Liver (tissue), 9 donors: Measurements from ENCODE around the gene KRT33B. TPM values are rescaled to one million over a fixed set of nuclear protein-coding genes. Genes with fewer than 3 reads are reported as not detected.

ENCODE experiments used
- DNase-seq: peaks from one replicate; pipeline ENCODE4 v3.0.0-alpha.2; 2017; ENCODE audit warnings: low spot score
- H3K27ac ChIP-seq, 2 donors: one replicate each; pipeline ENCODE4 v1.7.0; 2013; ENCODE audit warnings: inconsistent platforms in 2 of 2, low read length in 2 of 2, control low read depth in 1 of 2, low read depth in 1 of 2, mild to moderate bottlenecking in 1 of 2
- H3K27me3 ChIP-seq, 4 donors: one replicate each; pipeline versions ENCODE4 v1.6.1 to v1.7.0; 2013; ENCODE audit warnings: low read length in 3 of 4, inconsistent platforms in 1 of 4, mild to moderate bottlenecking in 1 of 4, moderate library complexity in 1 of 4; ENCODE audit not compliant: control insufficient read depth in 4 of 4, insufficient read depth in 4 of 4
- H3K36me3 ChIP-seq, 4 donors: one replicate each; pipeline versions ENCODE4 v1.6.1 to v1.7.0; 2013; ENCODE audit warnings: low read length in 3 of 4, mild to moderate bottlenecking in 3 of 4, low read depth in 1 of 4, moderate library complexity in 1 of 4; ENCODE audit not compliant: control insufficient read depth in 4 of 4, insufficient read depth in 3 of 4
- H3K4me1 ChIP-seq, 4 donors: one replicate each; pipeline versions ENCODE4 v1.6.1 to v1.7.0; 2013; ENCODE audit warnings: low read length in 3 of 4, mild to moderate bottlenecking in 3 of 4, moderate library complexity in 1 of 4; ENCODE audit not compliant: control insufficient read depth in 4 of 4, insufficient read depth in 4 of 4
- H3K4me3 ChIP-seq, 3 donors: one replicate each; pipeline versions ENCODE4 v1.6.1 to v1.7.0; 2013; ENCODE audit warnings: low read length in 3 of 3, control low read depth in 1 of 3, low read depth in 1 of 3, mild to moderate bottlenecking in 1 of 3
- H3K9ac ChIP-seq, 2 donors: one replicate each; pipeline ENCODE4 v1.7.0; 2013; ENCODE audit warnings: low read length in 2 of 2, mild to moderate bottlenecking in 2 of 2, moderate library complexity in 2 of 2, control low read depth in 1 of 2, low read depth in 1 of 2
- H3K9me3 ChIP-seq, 4 donors: one replicate each; pipeline versions ENCODE4 v1.6.1 to v1.7.0; 2013; ENCODE audit warnings: low read length in 3 of 4; ENCODE audit not compliant: control insufficient read depth in 4 of 4
- EGR1 ChIP-seq, 2 donors: IDR thresholded peaks; 2 replicates each; pipeline ENCODE4 v1.6.1; 2016 to 2018; ENCODE audit warnings: antibody characterized with exemption in 2 of 2, low read depth in 2 of 2
- FOXA1 ChIP-seq: IDR thresholded peaks from 2 replicates; pipeline ENCODE4 v1.6.1; 2016; ENCODE audit warnings: antibody characterized with exemption
- FOXA2 ChIP-seq: IDR thresholded peaks from 2 replicates; pipeline ENCODE4 v1.6.1; 2016; ENCODE audit warnings: antibody characterized with exemption
- GABPA ChIP-seq, 2 donors: IDR thresholded peaks in 1 of 2; conservative IDR thresholded peaks in 1 of 2; 2 replicates each; pipeline ENCODE4 v1.6.1; 2016; ENCODE audit warnings: antibody characterized with exemption in 2 of 2, mild to moderate bottlenecking in 1 of 2, moderate library complexity in 1 of 2
- HNF4A ChIP-seq, 2 donors: conservative IDR thresholded peaks; 2 replicates each; pipeline ENCODE4 v1.6.1; 2016; ENCODE audit warnings: antibody characterized with exemption in 2 of 2, mild to moderate bottlenecking in 2 of 2
- HNF4G ChIP-seq: IDR thresholded peaks from 2 replicates; pipeline ENCODE4 v1.6.1; 2016; ENCODE audit warnings: antibody characterized with exemption
- JUND ChIP-seq, 2 donors: IDR thresholded peaks; 2 replicates each; pipeline ENCODE4 v1.6.1; 2016; ENCODE audit warnings: antibody characterized with exemption in 2 of 2
- NR2F2 ChIP-seq: IDR thresholded peaks from 2 replicates; pipeline ENCODE4 v1.6.1; 2016; ENCODE audit warnings: antibody characterized with exemption
- RAD21 ChIP-seq, 2 donors: IDR thresholded peaks; 2 replicates each; pipeline ENCODE4 v1.6.1; 2016; ENCODE audit warnings: antibody characterized with exemption in 2 of 2, mild to moderate bottlenecking in 2 of 2
- RXRA ChIP-seq, 2 donors: IDR thresholded peaks; 2 replicates each; pipeline ENCODE4 v1.6.1; 2017 to 2018; ENCODE audit warnings: antibody characterized with exemption in 2 of 2, mild to moderate bottlenecking in 1 of 2
- SP1 ChIP-seq: IDR thresholded peaks from 2 replicates; pipeline ENCODE4 v1.6.1; 2018; ENCODE audit warnings: antibody characterized with exemption, mild to moderate bottlenecking
- TAF1 ChIP-seq: conservative IDR thresholded peaks from 2 replicates; pipeline ENCODE4 v1.6.1; 2016; ENCODE audit warnings: antibody characterized with exemption, mild to moderate bottlenecking
- YY1 ChIP-seq: IDR thresholded peaks from 2 replicates; pipeline ENCODE4 v1.6.1; 2016; ENCODE audit warnings: antibody characterized with exemption, mild to moderate bottlenecking
- WGBS: extraction: QIAGEN DNeasy Blood & Tissue Kit; methylation state at CpG from one replicate; pipeline ENCODE4 v1.1.7; 2013; 5-methylcytosine and 5-hydroxymethylcytosine counted together
- polyA plus RNA-seq, 2 donors: library from polyadenylated mRNA; stranded (reverse) in 1 of 2; unstranded in 1 of 2; fragments of 200-250 nt in 1 of 2; fragments of >200 nt in 1 of 2; fragmentation: Nextera tagmentation in 1 of 2; extraction: Ambion mirVana in 1 of 2; gene quantifications; one replicate each; pipeline versions ENCODE4 v1.2.1 to v1.2.3, GENCODE V29; 2013 to 2015
- total RNA-seq, 2 donors: library from RNA; depleted of rRNA; stranded (reverse); fragments of >200 nt; gene quantifications; one replicate each; pipeline ENCODE4 v1.2.3, GENCODE V29; 2014
- TF ChIP-seq, protein P1 (sequence below): fragments of 150-350 bp; IDR thresholded peaks from 2 replicates; pipeline ENCODE4 v1.5.1; 2017; ENCODE audit warnings: improper control_type of control experiment, low read depth, low read length; ENCODE audit not compliant: missing input control
- TF ChIP-seq, protein P2 (sequence below): IDR thresholded peaks from 2 replicates; pipeline ENCODE4 v1.6.1; 2016; ENCODE audit warnings: antibody characterized with exemption
- TF ChIP-seq, protein P3 (sequence below): IDR thresholded peaks from 2 replicates; pipeline ENCODE4 v1.6.1; 2016; ENCODE audit warnings: antibody characterized with exemption, mild to moderate bottlenecking
- TF ChIP-seq, protein P4 (sequence below): IDR thresholded peaks from 2 replicates; pipeline ENCODE4 v1.6.1; 2016; ENCODE audit warnings: antibody characterized with exemption
- TF ChIP-seq, protein P5 (sequence below): IDR thresholded peaks from 2 replicates; pipeline ENCODE4 v1.6.1; 2016; ENCODE audit warnings: antibody characterized with exemption
- donor health status: healthy.
- donor health status: healthy.
- donor health status: healthy.
- donor health status: healthy.
- donor health status: healthy.

The KRT33B gene
- total and polyA plus RNA-seq, 4 donors, result not detected

DNA sequence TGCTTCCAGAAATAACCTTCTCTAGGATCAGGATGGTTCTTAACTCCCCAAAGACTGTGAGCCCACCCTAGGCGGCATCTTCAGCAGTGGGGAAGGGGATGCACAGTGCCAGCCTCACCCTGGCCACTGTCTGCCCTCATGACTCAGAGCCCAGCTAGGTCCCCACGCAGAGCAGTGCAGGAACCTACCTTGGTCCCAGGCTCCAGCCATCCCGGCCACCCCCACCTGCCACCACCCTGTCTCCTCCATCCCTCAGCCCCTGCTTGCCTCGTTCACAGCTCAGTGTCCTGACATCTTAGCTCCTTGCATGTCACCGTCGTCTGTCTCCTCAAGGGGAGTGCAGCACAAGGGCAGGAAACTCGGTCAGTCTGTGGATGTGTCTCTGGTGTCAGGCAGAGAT is 38.0 kb downstream of the KRT33B start:
- no peak for DNase-seq
- Histone ChIP-seq H3K4me1 (no peaks in the 10 kb centered on the region), H3K9me3 (no peaks in the 10 kb centered on the region), H3K9ac (no peak overlapping the region), H3K27me3 (no peaks in the 10 kb centered on the region), H3K36me3 (no peaks in the 10 kb centered on the region), H3K4me3 (no peak overlapping the region), H3K27ac (no peak overlapping the region)
- TF ChIP-seq JUND (IDR thresholded peaks at IDR 0.05) (no peak), EGR1 (IDR thresholded peaks at IDR 0.05; ENCODE audit: low read depth in 2 of 2) (no peak), FOXA1 (no peak), RAD21 (IDR thresholded peaks at IDR 0.05) (no peak), FOXA2 (no peak), HNF4G (no peak), GABPA (IDR thresholded peaks at IDR 0.05 in 1 of 2, conservative IDR thresholded peaks at IDR 0.05 in 1 of 2) (no peak), YY1 (no peak), TAF1 (no peak), RXRA (IDR thresholded peaks at IDR 0.05) (no peak), HNF4A (conservative IDR thresholded peaks at IDR 0.05) (no peak), NR2F2 (no peak), SP1 (no peak)
- TF ChIP-seq, protein P1, sequence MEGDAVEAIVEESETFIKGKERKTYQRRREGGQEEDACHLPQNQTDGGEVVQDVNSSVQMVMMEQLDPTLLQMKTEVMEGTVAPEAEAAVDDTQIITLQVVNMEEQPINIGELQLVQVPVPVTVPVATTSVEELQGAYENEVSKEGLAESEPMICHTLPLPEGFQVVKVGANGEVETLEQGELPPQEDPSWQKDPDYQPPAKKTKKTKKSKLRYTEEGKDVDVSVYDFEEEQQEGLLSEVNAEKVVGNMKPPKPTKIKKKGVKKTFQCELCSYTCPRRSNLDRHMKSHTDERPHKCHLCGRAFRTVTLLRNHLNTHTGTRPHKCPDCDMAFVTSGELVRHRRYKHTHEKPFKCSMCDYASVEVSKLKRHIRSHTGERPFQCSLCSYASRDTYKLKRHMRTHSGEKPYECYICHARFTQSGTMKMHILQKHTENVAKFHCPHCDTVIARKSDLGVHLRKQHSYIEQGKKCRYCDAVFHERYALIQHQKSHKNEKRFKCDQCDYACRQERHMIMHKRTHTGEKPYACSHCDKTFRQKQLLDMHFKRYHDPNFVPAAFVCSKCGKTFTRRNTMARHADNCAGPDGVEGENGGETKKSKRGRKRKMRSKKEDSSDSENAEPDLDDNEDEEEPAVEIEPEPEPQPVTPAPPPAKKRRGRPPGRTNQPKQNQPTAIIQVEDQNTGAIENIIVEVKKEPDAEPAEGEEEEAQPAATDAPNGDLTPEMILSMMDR, result no peak
- TF ChIP-seq, protein P2, sequence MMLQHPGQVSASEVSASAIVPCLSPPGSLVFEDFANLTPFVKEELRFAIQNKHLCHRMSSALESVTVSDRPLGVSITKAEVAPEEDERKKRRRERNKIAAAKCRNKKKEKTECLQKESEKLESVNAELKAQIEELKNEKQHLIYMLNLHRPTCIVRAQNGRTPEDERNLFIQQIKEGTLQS, result no peak
- TF ChIP-seq, protein P3, sequence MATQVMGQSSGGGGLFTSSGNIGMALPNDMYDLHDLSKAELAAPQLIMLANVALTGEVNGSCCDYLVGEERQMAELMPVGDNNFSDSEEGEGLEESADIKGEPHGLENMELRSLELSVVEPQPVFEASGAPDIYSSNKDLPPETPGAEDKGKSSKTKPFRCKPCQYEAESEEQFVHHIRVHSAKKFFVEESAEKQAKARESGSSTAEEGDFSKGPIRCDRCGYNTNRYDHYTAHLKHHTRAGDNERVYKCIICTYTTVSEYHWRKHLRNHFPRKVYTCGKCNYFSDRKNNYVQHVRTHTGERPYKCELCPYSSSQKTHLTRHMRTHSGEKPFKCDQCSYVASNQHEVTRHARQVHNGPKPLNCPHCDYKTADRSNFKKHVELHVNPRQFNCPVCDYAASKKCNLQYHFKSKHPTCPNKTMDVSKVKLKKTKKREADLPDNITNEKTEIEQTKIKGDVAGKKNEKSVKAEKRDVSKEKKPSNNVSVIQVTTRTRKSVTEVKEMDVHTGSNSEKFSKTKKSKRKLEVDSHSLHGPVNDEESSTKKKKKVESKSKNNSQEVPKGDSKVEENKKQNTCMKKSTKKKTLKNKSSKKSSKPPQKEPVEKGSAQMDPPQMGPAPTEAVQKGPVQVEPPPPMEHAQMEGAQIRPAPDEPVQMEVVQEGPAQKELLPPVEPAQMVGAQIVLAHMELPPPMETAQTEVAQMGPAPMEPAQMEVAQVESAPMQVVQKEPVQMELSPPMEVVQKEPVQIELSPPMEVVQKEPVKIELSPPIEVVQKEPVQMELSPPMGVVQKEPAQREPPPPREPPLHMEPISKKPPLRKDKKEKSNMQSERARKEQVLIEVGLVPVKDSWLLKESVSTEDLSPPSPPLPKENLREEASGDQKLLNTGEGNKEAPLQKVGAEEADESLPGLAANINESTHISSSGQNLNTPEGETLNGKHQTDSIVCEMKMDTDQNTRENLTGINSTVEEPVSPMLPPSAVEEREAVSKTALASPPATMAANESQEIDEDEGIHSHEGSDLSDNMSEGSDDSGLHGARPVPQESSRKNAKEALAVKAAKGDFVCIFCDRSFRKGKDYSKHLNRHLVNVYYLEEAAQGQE, result no peak
- TF ChIP-seq, protein P4, sequence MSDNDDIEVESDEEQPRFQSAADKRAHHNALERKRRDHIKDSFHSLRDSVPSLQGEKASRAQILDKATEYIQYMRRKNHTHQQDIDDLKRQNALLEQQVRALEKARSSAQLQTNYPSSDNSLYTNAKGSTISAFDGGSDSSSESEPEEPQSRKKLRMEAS, result no peak
- TF ChIP-seq, protein P5, sequence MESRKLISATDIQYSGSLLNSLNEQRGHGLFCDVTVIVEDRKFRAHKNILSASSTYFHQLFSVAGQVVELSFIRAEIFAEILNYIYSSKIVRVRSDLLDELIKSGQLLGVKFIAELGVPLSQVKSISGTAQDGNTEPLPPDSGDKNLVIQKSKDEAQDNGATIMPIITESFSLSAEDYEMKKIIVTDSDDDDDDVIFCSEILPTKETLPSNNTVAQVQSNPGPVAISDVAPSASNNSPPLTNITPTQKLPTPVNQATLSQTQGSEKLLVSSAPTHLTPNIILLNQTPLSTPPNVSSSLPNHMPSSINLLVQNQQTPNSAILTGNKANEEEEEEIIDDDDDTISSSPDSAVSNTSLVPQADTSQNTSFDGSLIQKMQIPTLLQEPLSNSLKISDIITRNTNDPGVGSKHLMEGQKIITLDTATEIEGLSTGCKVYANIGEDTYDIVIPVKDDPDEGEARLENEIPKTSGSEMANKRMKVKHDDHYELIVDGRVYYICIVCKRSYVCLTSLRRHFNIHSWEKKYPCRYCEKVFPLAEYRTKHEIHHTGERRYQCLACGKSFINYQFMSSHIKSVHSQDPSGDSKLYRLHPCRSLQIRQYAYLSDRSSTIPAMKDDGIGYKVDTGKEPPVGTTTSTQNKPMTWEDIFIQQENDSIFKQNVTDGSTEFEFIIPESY, result no peak
- WGBS, result 76% methylated on average over 7 of the region's 7 CpGs
